Neutrophil (primary cell): ENCODE results near the gene ZMAT3.

Source experiments
- H3K27ac ChIP-seq: fragments of 200-600 bp; sonication (generic); 2 replicates; pipeline ENCODE4 v1.5.1; 2016; ENCODE audit warnings: mild to moderate bottlenecking, moderate library complexity
- H3K27me3 ChIP-seq: fragments of 200-600 bp; sonication (generic); 2 replicates; pipeline ENCODE4 v1.6.0; 2016; ENCODE audit warnings: mild to moderate bottlenecking
- H3K36me3 ChIP-seq: fragments of 200-600 bp; sonication (generic); 2 replicates; pipeline ENCODE4 v1.5.1; 2017
- H3K4me1 ChIP-seq, 2 experiments: fragments of 200-600 bp in 1 of 2; sonication (generic) in 1 of 2; 1 replicate in 1 of 2; 2 replicates in 1 of 2; pipeline versions ENCODE4 v1.5.1 to v1.6.1; 2013 to 2016; ENCODE audit warnings: low read depth in 1 of 2, low read length in 1 of 2, mild to moderate bottlenecking in 1 of 2, moderate library complexity in 1 of 2; ENCODE audit not compliant: control insufficient read depth in 1 of 2, insufficient read depth in 1 of 2
- H3K4me3 ChIP-seq, 2 experiments: fragments of 200-600 bp in 1 of 2; sonication (generic) in 1 of 2; 1 replicate in 1 of 2; 2 replicates in 1 of 2; pipeline ENCODE4 v1.5.1; 2013 to 2016; ENCODE audit warnings: low read depth in 1 of 2, low read length in 1 of 2, mild to moderate bottlenecking in 1 of 2, moderate library complexity in 1 of 2
- H3K9me3 ChIP-seq: fragments of 200-600 bp; sonication (generic); 2 replicates; pipeline ENCODE4 v1.5.1; 2016
- CTCF ChIP-seq: fragments of 200-600 bp; sonication (generic); IDR thresholded peaks from 2 replicates; pipeline ENCODE4 v1.5.1; 2016; ENCODE audit warnings: antibody characterized with exemption

ZMAT3 gene

GRCh38 chr3:179029096-179029495 lies 42.5 kb downstream of the ZMAT3 start:
- H3K27me3 ChIP-seq = no peaks in the 10 kb centered on the region
- H3K27ac ChIP-seq = no peak overlapping the region
- no peak for TF ChIP-seq CTCF
- H3K9me3 ChIP-seq = no peaks in the 10 kb centered on the region
- no peaks in the 10 kb centered on the region for H3K4me1 ChIP-seq
- H3K4me3 ChIP-seq = no peak overlapping the region
- peaks cover 5% of the 10 kb centered on the region for H3K36me3 ChIP-seq

GRCh38 chr3:179028408-179028807 lies 43.2 kb downstream of the ZMAT3 start:
- H3K9me3 ChIP-seq = no peaks in the 10 kb centered on the region
- H3K36me3 ChIP-seq = peaks cover 5% of the 10 kb centered on the region

GRCh38 chr3:179027326-179027900 lies 44.2 kb downstream of the ZMAT3 start:
- TF ChIP-seq CTCF = no peak
- Histone ChIP-seq H3K27ac (no peak overlapping the region), H3K9me3 (no peaks in the 10 kb centered on the region), H3K36me3 (peaks cover 5% of the 10 kb centered on the region), H3K27me3 (no peaks in the 10 kb centered on the region), H3K4me3 (no peak overlapping the region), H3K4me1 (no peaks in the 10 kb centered on the region)

More at GRCh38 chr3:179028408-179028807, 43.2 kb downstream of the ZMAT3 start:
- TF ChIP-seq CTCF = no peak
- H3K27ac ChIP-seq = no peak overlapping the region
- no peaks in the 10 kb centered on the region for H3K27me3 ChIP-seq
- no peaks in the 10 kb centered on the region for H3K4me1 ChIP-seq
- H3K4me3 ChIP-seq = no peak overlapping the region

DNA sequence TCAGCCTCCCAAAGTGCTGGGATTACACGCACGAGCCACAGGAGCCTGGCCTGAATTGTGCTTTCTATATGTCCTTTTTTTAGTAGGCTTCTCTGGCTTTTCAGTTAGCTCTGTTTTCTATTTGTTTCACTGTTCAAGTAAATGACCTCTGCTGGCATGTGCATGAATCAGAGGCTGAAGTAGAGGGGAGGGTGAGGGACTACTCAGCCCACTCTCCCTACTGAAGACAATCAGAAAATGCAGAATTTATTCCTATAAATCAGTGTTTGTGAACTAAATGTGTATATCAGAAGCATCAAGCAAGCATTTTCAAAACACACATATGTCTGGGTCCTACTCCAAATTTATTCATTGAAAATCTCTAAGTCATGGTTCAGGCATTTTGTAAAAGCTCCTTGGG lies 45.0 kb downstream of the ZMAT3 start:
- Histone ChIP-seq H3K4me1 (no peaks in the 10 kb centered on the region), H3K27me3 (no peaks in the 10 kb centered on the region), H3K4me3 (no peak overlapping the region), H3K36me3 (peaks cover 5% of the 10 kb centered on the region), H3K9me3 (no peaks in the 10 kb centered on the region), H3K27ac (no peak overlapping the region)
- no peak for TF ChIP-seq CTCF

GRCh38 chr3:179021119-179021903 lies 50.3 kb downstream of the ZMAT3 start:
- H3K27ac ChIP-seq = no peak overlapping the region
- no peak for TF ChIP-seq CTCF
- H3K9me3 ChIP-seq = no peaks in the 10 kb centered on the region
- H3K4me1 ChIP-seq = no peaks in the 10 kb centered on the region
- no peaks in the 10 kb centered on the region for H3K27me3 ChIP-seq
- H3K36me3 ChIP-seq = peaks cover 5% of the 10 kb centered on the region
- H3K4me3 ChIP-seq = no peak overlapping the region
